Loucy (cell line): ENCODE measurements around the gene DISC1.

Experiments used
- EZH2phosphoT487 ChIP-seq: fragments of 200-600 bp; IDR thresholded peaks from 2 replicates; pipeline ENCODE4 v1.6.1; 2018; ENCODE audit warnings: antibody characterized with exemption, mild to moderate bottlenecking, moderate library complexity, borderline replicate concordance
- TF ChIP-seq, protein P1 (sequence below): fragments of 200-600 bp; sonication (generic); conservative IDR thresholded peaks from 2 replicates; pipeline ENCODE4 v1.5.1; 2014; ENCODE audit warnings: mild to moderate bottlenecking, antibody characterized with exemption, low read length

DNA sequence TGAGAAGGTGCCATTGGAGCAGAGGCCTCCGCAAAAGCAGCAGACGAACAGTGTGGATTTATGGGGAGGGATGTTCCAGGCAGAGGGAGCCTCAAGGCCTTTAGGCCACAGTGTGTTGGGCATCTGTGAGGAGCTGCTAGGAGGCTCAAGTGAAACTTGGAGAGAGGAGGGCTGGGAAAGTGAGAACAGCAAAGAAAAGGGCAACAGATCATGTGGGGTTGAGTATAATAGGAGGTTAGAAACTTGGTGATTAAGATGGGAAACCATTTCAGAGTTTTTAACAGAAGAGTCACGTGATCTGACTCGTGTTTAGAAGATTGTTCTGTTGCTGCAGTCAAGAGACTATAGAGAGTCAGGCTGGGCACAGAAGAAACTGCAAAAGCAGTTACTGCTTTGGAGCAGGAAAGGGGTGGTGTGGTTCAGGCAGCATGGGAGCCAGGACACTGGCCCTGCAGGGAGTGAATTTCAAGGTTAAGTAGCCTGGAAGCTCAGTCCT lies 277.0 kb downstream of the DISC1 start:
- TF ChIP-seq, protein P1, sequence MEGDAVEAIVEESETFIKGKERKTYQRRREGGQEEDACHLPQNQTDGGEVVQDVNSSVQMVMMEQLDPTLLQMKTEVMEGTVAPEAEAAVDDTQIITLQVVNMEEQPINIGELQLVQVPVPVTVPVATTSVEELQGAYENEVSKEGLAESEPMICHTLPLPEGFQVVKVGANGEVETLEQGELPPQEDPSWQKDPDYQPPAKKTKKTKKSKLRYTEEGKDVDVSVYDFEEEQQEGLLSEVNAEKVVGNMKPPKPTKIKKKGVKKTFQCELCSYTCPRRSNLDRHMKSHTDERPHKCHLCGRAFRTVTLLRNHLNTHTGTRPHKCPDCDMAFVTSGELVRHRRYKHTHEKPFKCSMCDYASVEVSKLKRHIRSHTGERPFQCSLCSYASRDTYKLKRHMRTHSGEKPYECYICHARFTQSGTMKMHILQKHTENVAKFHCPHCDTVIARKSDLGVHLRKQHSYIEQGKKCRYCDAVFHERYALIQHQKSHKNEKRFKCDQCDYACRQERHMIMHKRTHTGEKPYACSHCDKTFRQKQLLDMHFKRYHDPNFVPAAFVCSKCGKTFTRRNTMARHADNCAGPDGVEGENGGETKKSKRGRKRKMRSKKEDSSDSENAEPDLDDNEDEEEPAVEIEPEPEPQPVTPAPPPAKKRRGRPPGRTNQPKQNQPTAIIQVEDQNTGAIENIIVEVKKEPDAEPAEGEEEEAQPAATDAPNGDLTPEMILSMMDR, result no peak
- TF ChIP-seq EZH2phosphoT487, result no peak
